Epithelial cell of proximal tubule (primary cell): ENCODE results near the gene TMEM259. TPM values are rescaled to one million over a fixed set of nuclear protein-coding genes. Genes with fewer than 3 reads are reported as not detected.

Experiments
- DNase-seq: peaks from one replicate; pipeline ENCODE4 v3.0.0-alpha.2; 2011; ENCODE audit warnings: low read depth
- H3K4me3 ChIP-seq: 2 replicates; pipeline ENCODE4 v1.5.1; 2011; ENCODE audit warnings: low read depth, mild to moderate bottlenecking, low read length
- total RNA-seq: library from RNA; depleted of rRNA; stranded (reverse); fragments of >200 nt; gene quantifications from 2 replicates; pipeline ENCODE4 v1.2.3, GENCODE V29; 2015
- TF ChIP-seq, protein P1 (sequence below): conservative IDR thresholded peaks from 2 replicates; pipeline ENCODE4 v1.5.1; 2012; ENCODE audit warnings: low read depth, mild to moderate bottlenecking, low read length

The TMEM259 gene
- total RNA-seq, 1 donor from 2014 or later: 193 TPM

DNA sequence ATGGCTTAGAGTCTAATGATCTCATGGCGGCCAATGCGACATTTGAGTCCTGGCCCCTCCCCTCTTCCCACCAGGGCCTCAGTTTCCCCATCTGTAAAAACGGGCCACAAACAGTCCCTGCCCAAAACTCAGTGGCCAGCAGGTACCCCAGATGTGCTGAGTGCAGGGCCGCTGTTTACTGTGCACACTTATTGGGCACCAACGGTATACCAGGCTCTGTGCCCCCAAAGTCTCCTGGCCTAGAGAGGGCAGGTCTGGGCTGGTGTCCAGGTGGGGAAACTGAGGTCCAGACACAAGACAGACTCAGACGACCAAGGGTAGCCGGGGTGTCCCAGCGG, 60.4 kb downstream of the TMEM259 start:
- H3K4me3 ChIP-seq: no peak overlapping the region
- no peak for DNase-seq
- TF ChIP-seq, protein P1, sequence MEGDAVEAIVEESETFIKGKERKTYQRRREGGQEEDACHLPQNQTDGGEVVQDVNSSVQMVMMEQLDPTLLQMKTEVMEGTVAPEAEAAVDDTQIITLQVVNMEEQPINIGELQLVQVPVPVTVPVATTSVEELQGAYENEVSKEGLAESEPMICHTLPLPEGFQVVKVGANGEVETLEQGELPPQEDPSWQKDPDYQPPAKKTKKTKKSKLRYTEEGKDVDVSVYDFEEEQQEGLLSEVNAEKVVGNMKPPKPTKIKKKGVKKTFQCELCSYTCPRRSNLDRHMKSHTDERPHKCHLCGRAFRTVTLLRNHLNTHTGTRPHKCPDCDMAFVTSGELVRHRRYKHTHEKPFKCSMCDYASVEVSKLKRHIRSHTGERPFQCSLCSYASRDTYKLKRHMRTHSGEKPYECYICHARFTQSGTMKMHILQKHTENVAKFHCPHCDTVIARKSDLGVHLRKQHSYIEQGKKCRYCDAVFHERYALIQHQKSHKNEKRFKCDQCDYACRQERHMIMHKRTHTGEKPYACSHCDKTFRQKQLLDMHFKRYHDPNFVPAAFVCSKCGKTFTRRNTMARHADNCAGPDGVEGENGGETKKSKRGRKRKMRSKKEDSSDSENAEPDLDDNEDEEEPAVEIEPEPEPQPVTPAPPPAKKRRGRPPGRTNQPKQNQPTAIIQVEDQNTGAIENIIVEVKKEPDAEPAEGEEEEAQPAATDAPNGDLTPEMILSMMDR: no peak

DNA sequence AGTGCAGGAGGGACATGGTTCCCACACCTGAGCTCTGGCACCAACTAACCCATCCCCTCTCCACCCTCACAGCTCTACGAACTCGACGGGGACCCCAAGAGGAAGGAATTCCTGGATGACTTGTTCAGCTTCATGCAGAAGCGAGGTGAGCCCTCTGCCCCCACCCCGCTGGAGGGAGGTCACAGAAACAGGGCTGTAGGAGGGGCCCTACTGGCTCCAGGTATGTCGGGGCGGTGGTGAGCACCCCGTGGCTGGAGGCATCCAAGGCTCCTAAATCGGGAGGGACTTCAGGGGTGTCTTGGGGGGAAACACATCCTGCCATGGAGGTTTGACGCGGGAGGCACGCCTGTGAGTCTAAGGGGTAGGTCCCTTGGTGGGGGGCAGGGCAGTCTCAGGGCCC, 60.9 kb downstream of the TMEM259 start:
- H3K4me3 ChIP-seq: no peak overlapping the region
- no peak for DNase-seq
- TF ChIP-seq, protein P1: no peak

Other genes starting within 250 kb of the TMEM259 start
- 186 and 453 TPM in 2 replicates for gene PTBP1, start 223.7 kb downstream of the TMEM259 start, total RNA-seq
- 0.07 and 0.75 TPM in 2 replicates for gene PLPPR3, start 199.2 kb downstream of the TMEM259 start, total RNA-seq
- gene AZU1, start 193.3 kb downstream of the TMEM259 start, total RNA-seq: not detected in 2 replicates
- not detected in 2 replicates for gene PRTN3, start 180.1 kb downstream of the TMEM259 start, total RNA-seq
- gene ELANE, start 168.8 kb downstream of the TMEM259 start, total RNA-seq: not detected in 2 replicates
- gene CFD, start 161.5 kb downstream of the TMEM259 start, total RNA-seq: 3.2 and 5.2 TPM in 2 replicates
- gene MED16, start 127.9 kb downstream of the TMEM259 start, total RNA-seq: 53.5 and 57.4 TPM in 2 replicates
- gene RNU6-9, start 127.6 kb downstream of the TMEM259 start, total RNA-seq: not detected in 2 replicates
- 49.8 and 60.0 TPM in 2 replicates for gene R3HDM4, start 107.9 kb downstream of the TMEM259 start, total RNA-seq
- gene KISS1R, start 103.8 kb downstream of the TMEM259 start, total RNA-seq: 0.72 and 0.92 TPM in 2 replicates
- gene ARID3A, start 95.1 kb downstream of the TMEM259 start, total RNA-seq: 26.6 and 37.0 TPM in 2 replicates
- 71.0 and 94.4 TPM in 2 replicates for gene WDR18, start 36.8 kb downstream of the TMEM259 start, total RNA-seq
- gene GRIN3B, start 20.7 kb downstream of the TMEM259 start, total RNA-seq: under 0.01 and 0.46 TPM in 2 replicates
- not detected in 2 replicates for gene RNU6-2, start 399 bp upstream of the TMEM259 start, total RNA-seq
- 164 and 281 TPM in 2 replicates for gene CNN2, start 5.5 kb upstream of the TMEM259 start, total RNA-seq
- 4.3 and 9.7 TPM in 2 replicates for gene ABCA7, start 19.0 kb upstream of the TMEM259 start, total RNA-seq
- 6.2 and 6.7 TPM in 2 replicates for gene ARHGAP45, start 46.0 kb upstream of the TMEM259 start, total RNA-seq
- 248 and 349 TPM in 2 replicates for gene POLR2E, start 74.3 kb upstream of the TMEM259 start, total RNA-seq
- gene GPX4, start 82.9 kb upstream of the TMEM259 start, total RNA-seq: 457 and 656 TPM in 2 replicates
- 56.2 and 66.1 TPM in 2 replicates for gene SBNO2, start 153.1 kb upstream of the TMEM259 start, total RNA-seq
- 80.4 and 96.9 TPM in 2 replicates for gene STK11, start 184.7 kb upstream of the TMEM259 start, total RNA-seq
- gene CBARP, start 216.9 kb upstream of the TMEM259 start, total RNA-seq: 6.8 and 9.7 TPM in 2 replicates
- gene ATP5F1D, start 220.6 kb upstream of the TMEM259 start, total RNA-seq: 110 and 114 TPM in 2 replicates
- gene MIDN, start 227.5 kb upstream of the TMEM259 start, total RNA-seq: 44.1 and 66.3 TPM in 2 replicates
- 165 and 317 TPM in 2 replicates for gene CIRBP, start 248.2 kb upstream of the TMEM259 start, total RNA-seq